GM21515 (cell line): ENCODE data around the gene AQP1.

Experiments used
- ATAC-seq: cut with Tn5 transposase; IDR thresholded peaks from one replicate; pipeline ENCODE4 v1.9.1; 2021; ENCODE audit not compliant: unreplicated experiment

AQP1 gene

GRCh38 chr7:30918676-30919075, 7.0 kb downstream of the AQP1 start:
- no peak for ATAC-seq

DNA sequence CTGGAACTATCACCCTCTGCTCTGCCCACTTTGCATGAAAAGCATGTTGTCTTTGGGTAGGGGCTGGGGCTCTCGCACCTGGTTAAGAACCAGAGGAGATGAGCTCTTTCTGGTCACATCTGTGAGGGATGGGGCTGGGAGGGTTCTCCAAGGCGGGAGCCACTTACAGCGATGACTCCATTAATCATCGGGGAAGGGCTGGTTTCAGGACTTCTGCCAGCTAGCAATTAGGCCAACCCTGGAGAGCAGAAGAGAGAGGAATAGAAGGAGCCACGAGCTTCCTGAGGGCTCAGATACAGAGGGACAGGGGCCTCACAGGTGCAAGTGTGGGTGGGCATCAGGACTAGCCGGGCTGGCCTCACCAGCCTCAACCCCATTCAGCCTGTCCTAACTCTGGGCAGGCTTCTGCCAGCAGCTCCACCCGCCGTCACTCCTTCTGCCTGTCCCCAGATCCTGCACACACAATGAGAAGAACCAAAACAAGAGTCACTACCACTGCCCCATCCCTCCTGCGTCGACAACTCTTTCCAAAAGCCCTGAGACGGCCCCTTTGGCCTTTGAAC, 8.4 kb downstream of the AQP1 start:
- no peak for ATAC-seq

GRCh38 chr7:30920584-30921539, 9.2 kb downstream of the AQP1 start:
- no peak for ATAC-seq

DNA sequence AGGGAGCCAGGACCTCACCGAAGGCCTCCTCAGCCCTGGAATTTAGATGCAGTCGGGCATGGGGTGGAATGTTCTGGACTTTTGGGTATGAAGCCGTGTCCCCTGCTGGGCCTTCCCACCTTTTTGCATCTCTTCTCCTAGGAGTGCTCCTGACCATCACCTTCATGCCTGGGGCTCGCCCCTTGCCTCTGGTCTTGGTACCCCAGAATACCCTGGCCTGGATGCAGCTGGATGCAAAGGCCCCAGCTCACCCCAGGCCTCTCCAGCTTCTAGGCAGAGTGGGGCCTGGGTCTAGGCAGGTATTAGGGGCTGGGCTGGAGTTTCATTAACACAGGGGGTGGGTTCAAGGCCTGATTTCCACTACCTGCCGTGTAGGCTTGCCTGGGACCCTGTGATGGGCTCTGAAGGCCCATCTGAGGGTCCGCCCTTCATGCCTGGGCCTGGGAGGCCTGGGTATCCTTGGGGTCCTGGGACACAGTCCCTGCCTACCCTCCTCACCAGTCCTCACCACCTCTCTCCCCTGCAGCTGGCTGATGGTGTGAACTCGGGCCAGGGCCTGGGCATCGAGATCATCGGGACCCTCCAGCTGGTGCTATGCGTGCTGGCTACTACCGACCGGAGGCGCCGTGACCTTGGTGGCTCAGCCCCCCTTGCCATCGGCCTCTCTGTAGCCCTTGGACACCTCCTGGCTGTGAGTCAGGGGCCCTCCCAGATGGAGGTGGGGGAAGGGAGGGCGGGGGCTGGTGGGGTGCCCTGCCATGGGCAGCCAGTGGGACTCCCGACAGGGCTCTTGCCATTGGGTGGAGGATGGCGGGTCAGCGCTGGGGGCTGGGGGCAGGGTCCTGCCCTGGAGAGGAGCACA, 10.1 kb downstream of the AQP1 start:
- no peak for ATAC-seq

GRCh38 chr7:30922596-30922995, 10.9 kb downstream of the AQP1 start:
- no peak for ATAC-seq

- ATAC-seq: no peak
These were observed 11.5 kb downstream of the AQP1 start for GRCh38 chr7:30923009-30923773.

DNA sequence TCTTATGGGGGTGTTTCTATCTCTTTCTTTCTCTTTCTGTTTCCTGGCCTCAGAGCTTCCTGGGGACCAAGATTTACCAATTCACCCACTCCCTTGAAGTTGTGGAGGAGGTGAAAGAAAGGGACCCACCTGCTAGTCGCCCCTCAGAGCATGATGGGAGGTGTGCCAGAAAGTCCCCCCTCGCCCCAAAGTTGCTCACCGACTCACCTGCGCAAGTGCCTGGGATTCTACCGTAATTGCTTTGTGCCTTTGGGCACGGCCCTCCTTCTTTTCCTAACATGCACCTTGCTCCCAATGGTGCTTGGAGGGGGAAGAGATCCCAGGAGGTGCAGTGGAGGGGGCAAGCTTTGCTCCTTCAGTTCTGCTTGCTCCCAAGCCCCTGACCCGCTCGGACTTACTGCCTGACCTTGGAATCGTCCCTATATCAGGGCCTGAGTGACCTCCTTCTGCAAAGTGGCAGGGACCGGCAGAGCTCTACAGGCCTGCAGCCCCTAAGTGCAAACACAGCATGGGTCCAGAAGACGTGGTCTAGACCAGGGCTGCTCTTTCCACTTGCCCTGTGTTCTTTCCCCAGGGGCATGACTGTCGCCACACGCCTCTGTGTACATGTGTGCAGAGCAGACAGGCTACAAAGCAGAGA, 12.2 kb downstream of the AQP1 start:
- ATAC-seq: no peak

DNA sequence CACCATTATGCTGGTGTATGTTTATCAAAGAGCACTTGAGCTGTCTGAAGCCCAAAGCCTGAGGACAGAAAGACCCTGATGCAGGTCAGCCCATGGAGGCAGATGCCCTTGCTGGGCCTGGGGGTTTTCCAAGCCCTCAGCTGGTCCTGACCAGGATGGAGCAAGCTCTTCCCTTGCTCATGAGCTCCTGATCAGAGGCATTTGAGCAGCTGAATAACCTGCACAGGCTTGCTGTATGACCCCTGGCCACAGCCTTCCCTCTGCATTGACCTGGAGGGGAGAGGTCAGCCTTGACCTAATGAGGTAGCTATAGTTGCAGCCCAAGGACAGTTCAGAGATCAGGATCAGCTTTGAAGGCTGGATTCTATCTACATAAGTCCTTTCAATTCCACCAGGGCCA, 13.0 kb downstream of the AQP1 start:
- ATAC-seq: no peak

- ATAC-seq: no peak
These were observed 13.5 kb downstream of the AQP1 start for GRCh38 chr7:30925117-30925516.

GRCh38 chr7:30925913-30926312, 14.3 kb downstream of the AQP1 start:
- ATAC-seq: no peak

DNA sequence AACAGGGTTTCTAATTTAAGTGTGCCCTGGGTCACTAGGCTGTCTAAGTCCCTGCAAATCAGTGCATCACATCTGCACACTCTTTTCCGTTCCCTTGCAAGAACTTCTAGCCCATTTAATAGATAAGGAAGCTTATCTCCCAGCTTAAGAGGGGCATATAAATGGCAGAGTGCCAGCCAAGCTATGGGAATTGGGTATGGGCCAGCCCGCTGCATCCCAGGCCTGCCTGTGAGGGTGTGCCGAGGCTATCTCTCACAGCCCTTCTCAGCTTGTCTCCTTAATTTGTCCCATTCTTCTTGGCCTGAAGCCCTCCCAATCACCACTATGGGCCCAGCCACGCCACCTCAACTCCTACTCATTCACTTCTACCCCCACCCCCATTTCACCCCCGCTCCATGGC, 14.7 kb downstream of the AQP1 start:
- no peak for ATAC-seq

DNA sequence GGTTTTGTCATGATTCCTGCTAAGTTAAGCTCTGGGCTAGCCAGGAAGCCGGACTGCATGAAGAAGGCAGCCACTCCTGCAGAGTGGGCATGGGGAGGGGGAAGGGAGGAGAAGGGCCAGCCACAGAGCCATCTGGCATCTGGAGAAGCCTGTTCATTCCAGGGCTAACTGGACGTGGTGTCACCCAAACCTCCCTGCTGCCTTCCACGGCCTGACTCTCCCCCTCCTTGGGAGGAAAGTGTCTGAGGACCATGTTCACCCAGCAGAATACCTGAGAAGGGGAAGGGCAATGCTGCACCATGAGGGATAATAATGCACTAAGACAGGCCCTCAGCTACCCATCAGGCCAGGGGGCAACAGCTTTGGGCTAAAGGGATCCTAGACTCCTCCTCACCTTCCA, 15.4 kb downstream of the AQP1 start:
- ATAC-seq: no peak

DNA sequence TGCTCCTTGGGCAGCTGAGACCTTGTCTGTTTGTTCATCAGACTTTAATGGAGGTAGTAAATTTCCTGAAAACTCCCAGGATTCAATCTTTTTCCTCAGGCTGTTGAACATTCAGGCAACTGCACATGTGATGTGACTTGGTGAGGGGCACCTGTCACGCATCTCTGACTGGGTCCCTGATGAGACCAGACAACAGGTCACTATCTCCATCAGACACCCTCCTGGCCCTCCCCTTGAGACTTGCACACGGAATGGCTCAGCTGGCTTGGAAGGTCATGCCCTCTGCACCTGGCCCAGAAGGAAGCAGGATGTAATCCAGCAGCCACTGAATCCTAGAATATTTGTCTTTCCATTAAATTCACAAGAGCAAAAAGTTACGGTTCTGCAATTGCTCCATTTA, 15.9 kb downstream of the AQP1 start:
- ATAC-seq: no peak

- ATAC-seq: no peak
These were observed 16.7 kb downstream of the AQP1 start for GRCh38 chr7:30928254-30928872.

DNA sequence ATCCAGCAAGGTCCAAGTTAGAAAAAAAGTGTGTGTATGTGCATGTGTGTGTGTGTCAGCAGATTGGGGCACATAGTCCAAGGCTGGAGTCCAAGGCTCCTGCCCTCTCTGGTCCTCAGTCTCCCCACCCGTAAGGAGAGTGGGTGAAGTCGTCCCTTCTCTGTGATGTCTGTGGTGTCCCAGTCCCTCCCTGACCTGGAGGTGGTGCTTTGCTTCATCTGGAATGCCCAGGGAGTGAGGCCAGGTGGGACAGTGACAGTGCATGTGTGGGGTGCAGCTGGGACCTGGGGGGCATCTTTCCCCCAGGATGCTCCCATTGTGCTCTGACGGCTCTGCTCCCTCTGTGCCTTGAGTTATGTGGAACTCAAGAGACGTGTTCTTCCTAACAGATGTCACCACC, 18.0 kb downstream of the AQP1 start:
- no peak for ATAC-seq

DNA sequence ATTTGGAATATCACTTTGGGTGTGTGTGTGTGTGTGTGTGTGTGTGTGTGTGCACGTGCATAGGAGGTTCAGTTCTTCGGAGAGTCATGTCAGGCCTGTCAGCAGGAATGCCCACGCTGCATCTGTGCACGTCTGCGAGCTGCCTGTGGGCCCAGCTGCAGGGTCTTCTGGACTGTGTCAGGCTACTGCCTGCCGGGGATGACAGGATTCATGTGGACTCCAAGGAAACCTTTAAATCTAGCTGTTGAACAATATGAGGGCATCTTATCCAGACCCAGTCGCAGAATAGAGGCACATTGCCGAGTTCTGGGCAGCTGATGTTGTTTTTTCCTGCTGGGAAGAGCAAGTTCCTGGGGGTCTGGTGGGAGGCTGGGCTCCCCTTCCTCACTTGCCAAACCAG, 19.0 kb downstream of the AQP1 start:
- ATAC-seq: no peak

DNA sequence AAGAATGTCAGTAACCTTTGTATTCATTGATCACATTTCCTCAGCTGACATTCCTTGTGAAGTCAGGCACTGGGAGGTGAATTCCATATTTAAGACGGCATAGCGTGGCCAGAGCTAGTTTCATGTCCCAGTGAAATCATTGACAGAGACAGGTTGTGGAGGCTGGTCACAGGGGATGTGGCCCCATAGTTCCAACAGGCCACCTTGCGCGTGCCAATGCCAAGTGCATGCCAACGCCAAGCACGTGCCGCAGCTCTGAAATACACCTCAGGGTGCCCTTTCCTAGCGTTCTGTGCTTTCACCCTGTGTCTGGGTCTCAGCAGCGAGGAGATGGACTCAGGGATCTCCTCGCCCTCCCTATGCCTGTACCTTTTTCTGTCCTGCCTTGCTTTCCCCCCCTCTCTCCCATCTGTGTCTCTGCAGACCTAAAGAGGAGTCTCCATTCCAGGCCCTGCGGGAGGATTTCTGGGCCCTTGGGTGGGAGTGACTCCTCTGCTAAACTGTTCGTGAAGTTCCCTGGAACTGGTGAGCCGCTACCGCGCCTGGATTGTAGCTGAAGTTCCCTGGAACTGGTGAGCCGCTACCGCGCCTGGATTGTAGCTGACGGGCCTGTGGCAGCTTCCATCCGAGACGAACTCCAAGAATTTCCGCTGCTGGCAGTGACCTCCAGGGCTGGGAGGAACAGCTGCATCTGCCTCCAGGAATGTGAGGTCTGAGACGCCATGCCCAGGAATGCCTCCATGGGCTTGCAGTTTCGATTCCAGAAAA, 19.7 kb downstream of the AQP1 start:
- ATAC-seq: no peak

DNA sequence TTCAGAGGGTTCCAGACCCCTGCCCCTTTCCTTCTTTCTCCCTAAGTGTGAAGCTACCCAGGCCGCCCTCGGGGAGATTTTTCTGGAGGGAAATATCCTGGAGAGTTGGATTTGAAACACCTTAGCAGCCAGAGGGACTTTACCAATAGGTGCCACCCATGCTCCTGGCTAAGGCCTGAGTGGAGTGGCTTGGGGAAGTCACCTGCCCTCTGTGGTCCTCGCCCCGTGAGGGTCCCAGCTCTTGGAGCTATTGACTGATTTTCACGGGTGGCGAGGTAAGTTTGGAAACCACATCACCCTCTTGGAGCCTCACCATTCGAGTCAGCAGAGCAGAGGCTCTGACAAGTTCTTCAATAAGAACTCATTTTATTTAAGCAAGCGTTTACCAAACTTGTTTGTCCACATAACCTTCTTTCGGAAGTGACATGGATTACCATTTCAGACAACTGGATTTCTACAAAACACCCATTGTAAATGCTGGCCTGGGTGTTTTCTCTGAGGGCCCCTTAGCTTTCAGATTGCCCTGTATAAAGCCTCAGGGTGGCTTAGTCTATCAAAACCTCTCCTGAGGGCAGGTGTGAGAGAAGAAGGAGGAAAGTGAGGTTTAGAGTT, 20.4 kb downstream of the AQP1 start:
- no peak for ATAC-seq

DNA sequence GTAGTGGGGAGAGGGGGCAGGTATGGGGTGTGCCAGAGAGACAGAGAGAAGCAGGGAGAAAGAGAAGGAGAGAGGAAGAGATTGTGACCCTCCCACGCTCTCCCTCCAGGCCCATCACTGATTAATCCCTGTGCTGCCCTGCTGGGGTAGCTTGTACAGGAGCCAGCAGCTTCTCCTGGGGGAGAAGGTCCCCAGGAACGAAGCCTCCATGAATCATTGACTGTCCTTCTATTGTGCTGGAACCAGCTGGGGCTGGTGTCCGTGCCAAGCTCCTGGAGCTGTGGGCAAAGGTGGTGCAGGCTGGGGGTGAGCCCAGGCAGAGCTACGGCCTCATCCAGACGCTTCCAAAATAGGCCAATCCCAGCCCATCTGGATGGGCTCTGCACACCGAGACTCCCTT, 20.9 kb downstream of the AQP1 start:
- ATAC-seq: no peak
